Measurements from ENCODE around the gene MPPED1.

GRCh38 chr22:43441216-43441615 lies 29.4 kb downstream of the MPPED1 start:
- TF ChIP-seq CTCF (IDR thresholded peaks at IDR 0.05): no peak
- TF ChIP-seq POLR2A (IDR thresholded peaks at IDR 0.05): no peak

All from esophagus squamous epithelium (tissue), 4 donors.